Germinal center (tissue), 1 donor: ENCODE results near the gene TAS2R38.

Experiments
- DNase-seq: peaks from one replicate; pipeline ENCODE4 v3.0.0; 2012; ENCODE audit warnings: mixed read lengths, low spot score

TAS2R38 gene

GRCh38 chr7:141975806-141976523, 2.4 kb upstream of the TAS2R38 start:
- peak; percentile 72 for DNase-seq

GRCh38 chr7:141974831-141975230, 1.3 kb upstream of the TAS2R38 start:
- no peak for DNase-seq

- peak; percentile 18 for DNase-seq
These were observed 12.7 kb downstream of the TAS2R38 start for GRCh38 chr7:141960687-141961422.

GRCh38 chr7:141956084-141956483, 17.5 kb downstream of the TAS2R38 start:
- DNase-seq: no peak

- DNase-seq: no peak
These were observed 19.2 kb downstream of the TAS2R38 start for GRCh38 chr7:141954334-141954733.

GRCh38 chr7:141952461-141952860, 21.1 kb downstream of the TAS2R38 start:
- DNase-seq: no peak

- DNase-seq: no peak
These were observed 22.8 kb downstream of the TAS2R38 start for GRCh38 chr7:141950806-141951205.

- no peak for DNase-seq
These were observed 23.7 kb downstream of the TAS2R38 start for GRCh38 chr7:141949911-141950310.

GRCh38 chr7:141949451-141949850, 24.1 kb downstream of the TAS2R38 start:
- DNase-seq: no peak

GRCh38 chr7:141949021-141949420, 24.6 kb downstream of the TAS2R38 start:
- DNase-seq: no peak

- no peak for DNase-seq
These were observed 26.8 kb downstream of the TAS2R38 start, which contains the start of gene CLEC5A for GRCh38 chr7:141946796-141947195. Gene CLEC5A (minus strand): TSS chr7:141946974. CDS start chr7:141946292, 682 bp downstream.

- DNase-seq: no peak
These were observed 28.2 kb downstream of the TAS2R38 start for GRCh38 chr7:141945356-141945755.

GRCh38 chr7:141944811-141945210, 28.8 kb downstream of the TAS2R38 start:
- no peak for DNase-seq

- DNase-seq: no peak
These were observed 29.7 kb downstream of the TAS2R38 start for GRCh38 chr7:141943846-141944245.

- DNase-seq: no peak
These were observed 32.5 kb downstream of the TAS2R38 start for GRCh38 chr7:141941075-141941474.

GRCh38 chr7:141930211-141930610, 43.4 kb downstream of the TAS2R38 start:
- DNase-seq: no peak

GRCh38 chr7:141928845-141929195, 44.8 kb downstream of the TAS2R38 start:
- DNase-seq: no peak

- DNase-seq: no peak
These were observed 45.3 kb downstream of the TAS2R38 start for GRCh38 chr7:141928146-141928844.
